Endothelial cell of umbilical vein (primary cell): Measurements from ENCODE around the gene SMAD3. TPM values are rescaled to one million over a fixed set of nuclear protein-coding genes. Genes with fewer than 3 reads are reported as not detected.

ENCODE experiments used
- BruUV-seq: library from RNA; stranded (reverse); fragments of 400-500 nt; replicated peaks from 2 replicates; lab custom pipeline; 2021; lab: Mats Ljungman, UMichigan
- CTCF ChIA-PET: fragments of 300-600, 350-600 bp; sonication (Branson Sonifier 250); formaldehyde crosslinking; loops from one replicate; lab custom pipeline; 2021; ENCODE audit warnings: antibody characterized with exemption, inconsistent platforms; lab: Charles Lee
- POLR2A ChIA-PET: fragments of 300-600, 350-600 bp; sonication (Branson Sonifier 250); formaldehyde crosslinking; loops from one replicate; lab custom pipeline; 2021; ENCODE audit warnings: antibody characterized with exemption, inconsistent platforms; lab: Charles Lee
- DNase-seq: peaks from one replicate; pipeline ENCODE4 v3.0.0-alpha.2; 2011; ENCODE audit warnings: low read depth, low spot score
- FAIRE-seq: peaks from 2 replicates; lab custom pipeline; 2011; peaks lifted over from hg19 to GRCh38; lab: Jason Lieb, UNC
- H2AFZ ChIP-seq: 2 replicates; pipeline ENCODE4 v1.6.0; 2012; ENCODE audit warnings: low read depth, low read length, control low read depth, inconsistent platforms
- H3K27ac ChIP-seq: 2 replicates; pipeline ENCODE4 v1.5.1; 2011; ENCODE audit warnings: low read depth, mild to moderate bottlenecking, control low read depth, low read length, moderate library complexity; ENCODE audit not compliant: insufficient read depth
- H3K27me3 ChIP-seq, 2 experiments: 2 replicates each; pipeline versions ENCODE4 v1.6.0 to v1.6.1; 2011; ENCODE audit warnings: low read length in 2 of 2, mixed read lengths in 1 of 2; ENCODE audit not compliant: control insufficient read depth in 2 of 2, insufficient read depth in 2 of 2
- H3K36me3 ChIP-seq, 2 experiments: 2 replicates in 1 of 2; 3 replicates in 1 of 2; pipeline ENCODE4 v1.5.1; 2011; ENCODE audit warnings: low read length in 2 of 2, mild to moderate bottlenecking in 1 of 2, moderate library complexity in 1 of 2; ENCODE audit not compliant: control insufficient read depth in 2 of 2, insufficient read depth in 2 of 2; ENCODE audit errors: extremely low read depth in 1 of 2
- H3K4me1 ChIP-seq: 3 replicates; pipeline ENCODE4 v1.5.1; 2011; ENCODE audit warnings: mild to moderate bottlenecking, low read length; ENCODE audit not compliant: control insufficient read depth, insufficient read depth; ENCODE audit errors: extremely low read depth
- H3K4me2 ChIP-seq: 2 replicates; pipeline ENCODE4 v1.6.1; 2011; ENCODE audit warnings: low read length, control low read depth, mixed read lengths; ENCODE audit not compliant: insufficient read depth
- H3K4me3 ChIP-seq, 3 experiments: fragments of 200-600 bp in 1 of 3; sonication (generic), shearing (Covaris generic) in 1 of 3; replicated peaks in 1 of 3; 2 replicates each; pipeline ENCODE4 v1.5.1; 2011 to 2016; ENCODE audit warnings: control low read depth in 3 of 3, low read length in 3 of 3, mild to moderate bottlenecking in 2 of 3, inconsistent platforms in 1 of 3, low read depth in 1 of 3, moderate library complexity in 1 of 3; ENCODE audit not compliant: insufficient read depth in 1 of 3
- H3K79me2 ChIP-seq: 2 replicates; pipeline ENCODE4 v1.6.0; 2012; ENCODE audit warnings: low read length, inconsistent platforms; ENCODE audit not compliant: control insufficient read depth, insufficient read depth
- H3K9ac ChIP-seq: replicated peaks from 2 replicates; pipeline ENCODE3; 2011; ENCODE audit warnings: low read length, control low read depth; ENCODE audit not compliant: insufficient read depth; ENCODE audit errors: extremely low read depth
- H3K9me1 ChIP-seq: replicated peaks from 3 replicates; pipeline ENCODE4 v1.6.0; 2011; ENCODE audit warnings: mild to moderate bottlenecking, low read length; ENCODE audit not compliant: control insufficient read depth, insufficient read depth; ENCODE audit errors: extremely low read depth
- H3K9me3 ChIP-seq: replicated peaks from 2 replicates; pipeline ENCODE4 v1.5.1; 2012; ENCODE audit warnings: low read length, inconsistent platforms; ENCODE audit not compliant: control insufficient read depth, insufficient read depth
- H4K20me1 ChIP-seq: replicated peaks from 2 replicates; pipeline ENCODE3; 2011; ENCODE audit warnings: mild to moderate bottlenecking, low read length; ENCODE audit not compliant: control insufficient read depth, insufficient read depth; ENCODE audit errors: extremely low read depth
- FOS ChIP-seq: IDR thresholded peaks from 2 replicates; pipeline ENCODE4 v1.6.1; 2011; ENCODE audit warnings: mild to moderate bottlenecking, low read length, moderate library complexity, borderline replicate concordance; ENCODE audit not compliant: insufficient read depth
- GATA2 ChIP-seq: IDR thresholded peaks from 2 replicates; pipeline ENCODE4 v1.7.0; 2011; ENCODE audit warnings: low read depth, mild to moderate bottlenecking, moderate library complexity, mixed read lengths, low read length; ENCODE audit not compliant: insufficient read length, insufficient read depth
- JUN ChIP-seq: IDR thresholded peaks from 2 replicates; pipeline ENCODE4 v1.6.1; 2011; ENCODE audit warnings: borderline replicate concordance, low read depth; ENCODE audit not compliant: insufficient read length, insufficient read depth
- MYC ChIP-seq: IDR thresholded peaks from one replicate; pipeline ENCODE4 v1.6.1; 2011; ENCODE audit warnings: mild to moderate bottlenecking, low read depth, low read length
- POLR2A ChIP-seq: IDR thresholded peaks from 2 replicates; pipeline ENCODE4 v1.6.1; 2012; ENCODE audit warnings: low read depth, mild to moderate bottlenecking, control low read depth, low read length
- POLR2AphosphoS5 ChIP-seq: IDR thresholded peaks from 2 replicates; pipeline ENCODE4 v1.6.1; 2012; ENCODE audit warnings: low read depth, mild to moderate bottlenecking, control low read depth, low read length, moderate library complexity; ENCODE audit not compliant: insufficient read depth
- dilution Hi-C: fragments of 300-500 bp; cut with MboI; formaldehyde crosslinking; loops from one replicate; pipeline ENCODE4 v1.15.0; 2019; ENCODE audit warnings: low sequenced_read_pairs; ENCODE audit not compliant: extremely low pct_ligation_motif_present
- intact Hi-C: fragments of 100-400 bp; cut with micrococcal nuclease; formaldehyde crosslinking; loops from one replicate; pipeline ENCODE4 v1.10.0; 2022
- polyA plus RNA-seq, 4 experiments: library from polyadenylated mRNA; depleted of rRNA in 3 of 4; stranded (reverse) in 3 of 4; unstranded in 1 of 4; fragments of >200 nt; gene quantifications; 2 replicates each; pipeline versions ENCODE4 v1.2.1 to v1.2.3, GENCODE V29; 2011 to 2012; ENCODE audit warnings: missing spikeins in 1 of 4
- total RNA-seq: library from RNA; stranded (reverse); gene quantifications from 2 replicates; pipeline ENCODE4 v1.2.3, GENCODE V29; 2021
- TF ChIP-seq, protein P1 (sequence below): IDR thresholded peaks from 2 replicates; pipeline ENCODE4 v1.6.1; 2011; ENCODE audit not compliant: insufficient read depth, insufficient read length
- TF ChIP-seq, protein P2 (sequence below), 2 donors: IDR thresholded peaks; 1 replicate in 1 of 2; 2 replicates in 1 of 2; pipeline ENCODE4 v1.5.1; 2011; ENCODE audit warnings: low read length in 2 of 2, mild to moderate bottlenecking in 2 of 2, moderate library complexity in 2 of 2, control low read depth in 1 of 2, inconsistent platforms in 1 of 2, low read depth in 1 of 2; ENCODE audit not compliant: insufficient read depth in 1 of 2; ENCODE audit errors: extremely low read depth in 1 of 2

The SMAD3 gene
- total and polyA plus RNA-seq, 2 donors (not counting 3 experiments of a cell fraction or from before 2014, with no cell fraction given), result 56.4 to 88.2 TPM

DNA sequence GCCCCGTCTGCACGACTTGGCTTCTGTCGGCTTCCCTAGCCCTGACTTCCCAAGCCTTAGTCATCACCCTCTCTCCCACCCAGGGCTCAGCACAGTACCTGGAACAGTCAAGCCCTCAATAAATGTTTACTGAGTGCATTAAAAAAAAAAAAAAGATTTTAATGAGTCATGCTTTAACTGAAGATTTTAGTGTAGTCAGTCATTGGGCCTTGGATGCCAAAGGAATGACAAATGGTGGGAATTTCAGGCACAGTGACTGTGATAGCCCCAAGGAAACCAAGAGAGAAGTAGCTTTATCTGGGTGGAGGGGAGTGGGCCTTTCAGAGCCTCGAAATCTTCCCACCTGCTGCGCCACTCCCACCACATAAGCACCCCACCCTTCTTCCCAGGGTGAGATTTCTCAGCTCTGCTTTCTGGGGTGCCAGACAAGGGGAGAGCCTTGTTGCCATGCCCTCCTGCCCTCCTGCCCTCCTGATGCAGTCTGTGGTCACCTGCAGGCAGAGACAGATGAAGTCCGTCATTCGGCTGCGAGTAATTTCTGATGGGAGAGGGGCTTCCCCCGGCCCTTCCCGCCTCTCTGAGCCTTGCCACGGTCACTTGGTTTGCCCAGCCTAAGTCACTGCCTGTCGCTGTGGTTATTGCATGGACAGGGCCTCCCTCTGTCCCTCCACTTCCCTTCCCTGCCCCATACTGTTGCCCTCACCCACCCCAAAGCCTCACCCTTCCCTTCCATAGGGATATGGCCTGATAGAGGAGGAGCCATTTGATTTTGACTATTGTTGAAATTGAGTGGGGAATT lies 41.8 kb downstream of the SMAD3 start:
- H4K20me1 ChIP-seq, result no peaks in the 10 kb centered on the region
- no peaks in the 10 kb centered on the region for H3K36me3 ChIP-seq
- H3K9me1 ChIP-seq, result no peaks in the 10 kb centered on the region
- intact Hi-C loops, result loop anchor here (1.0 to 5.0 kb wide), 3 partner anchors 43 to 160 kb away; partner anchors contain the start of genes AAGAB and IQCH
- TF ChIP-seq JUN (peak; percentile 92), MYC (no peak), GATA2 (peak; percentile 58), POLR2AphosphoS5 (peak; percentile 63), POLR2A (peak; percentile 33), FOS (peak; percentile 99)
- TF ChIP-seq, protein P1, sequence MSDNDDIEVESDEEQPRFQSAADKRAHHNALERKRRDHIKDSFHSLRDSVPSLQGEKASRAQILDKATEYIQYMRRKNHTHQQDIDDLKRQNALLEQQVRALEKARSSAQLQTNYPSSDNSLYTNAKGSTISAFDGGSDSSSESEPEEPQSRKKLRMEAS, result no peak
- TF ChIP-seq, protein P2, sequence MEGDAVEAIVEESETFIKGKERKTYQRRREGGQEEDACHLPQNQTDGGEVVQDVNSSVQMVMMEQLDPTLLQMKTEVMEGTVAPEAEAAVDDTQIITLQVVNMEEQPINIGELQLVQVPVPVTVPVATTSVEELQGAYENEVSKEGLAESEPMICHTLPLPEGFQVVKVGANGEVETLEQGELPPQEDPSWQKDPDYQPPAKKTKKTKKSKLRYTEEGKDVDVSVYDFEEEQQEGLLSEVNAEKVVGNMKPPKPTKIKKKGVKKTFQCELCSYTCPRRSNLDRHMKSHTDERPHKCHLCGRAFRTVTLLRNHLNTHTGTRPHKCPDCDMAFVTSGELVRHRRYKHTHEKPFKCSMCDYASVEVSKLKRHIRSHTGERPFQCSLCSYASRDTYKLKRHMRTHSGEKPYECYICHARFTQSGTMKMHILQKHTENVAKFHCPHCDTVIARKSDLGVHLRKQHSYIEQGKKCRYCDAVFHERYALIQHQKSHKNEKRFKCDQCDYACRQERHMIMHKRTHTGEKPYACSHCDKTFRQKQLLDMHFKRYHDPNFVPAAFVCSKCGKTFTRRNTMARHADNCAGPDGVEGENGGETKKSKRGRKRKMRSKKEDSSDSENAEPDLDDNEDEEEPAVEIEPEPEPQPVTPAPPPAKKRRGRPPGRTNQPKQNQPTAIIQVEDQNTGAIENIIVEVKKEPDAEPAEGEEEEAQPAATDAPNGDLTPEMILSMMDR (IDR thresholded peaks at IDR 0.05; ENCODE audit: extremely low read depth in 1 of 2, insufficient read depth in 1 of 2, low read depth in 1 of 2, low read length in 2 of 2), result no peak
- DNase-seq, result peak; percentile 97
- peak overlapping the region; percentile 95 for H3K27ac ChIP-seq
- ChIA-PET CTCF (interaction anchor here (0.5 to 1.9 kb wide), 12 partner anchors 11 to 160 kb away, joined by 3 to 7 read pairs (median 4); no protein-coding TSS in a partner anchor), POLR2A (interaction anchor here (0.7 kb wide), 1 partner anchor 37 kb away, joined by 3 read pairs; no protein-coding TSS in a partner anchor)
- TSS peak; percentile 17 for BruUV-seq
- peaks cover 86% of the 10 kb centered on the region for H3K79me2 ChIP-seq
- H3K4me1 ChIP-seq, result peaks cover 84% of the 10 kb centered on the region
- no peak overlapping the region for H2AFZ ChIP-seq
- no peaks in the 10 kb centered on the region for H3K9me3 ChIP-seq
- dilution Hi-C loops, result no loop called here
- peak; percentile 98 for FAIRE-seq
- no peak overlapping the region for H3K4me3 ChIP-seq
- H3K9ac ChIP-seq, result peak overlapping the region; percentile 74
- no peaks in the 10 kb centered on the region for H3K27me3 ChIP-seq
- no peak overlapping the region for H3K4me2 ChIP-seq
